HPDE6-E6E7 (cell line): ENCODE data around the gene ASB16.
A peak's percentile ranks its signal among the peaks of the same experiment; 100 is the strongest.

Source experiments
- DNase-seq: peaks from one replicate; pipeline ENCODE4 v3.0.0; 2011; ENCODE audit warnings: missing footprints; ENCODE audit errors: extremely low spot score

Gene ASB16

DNA sequence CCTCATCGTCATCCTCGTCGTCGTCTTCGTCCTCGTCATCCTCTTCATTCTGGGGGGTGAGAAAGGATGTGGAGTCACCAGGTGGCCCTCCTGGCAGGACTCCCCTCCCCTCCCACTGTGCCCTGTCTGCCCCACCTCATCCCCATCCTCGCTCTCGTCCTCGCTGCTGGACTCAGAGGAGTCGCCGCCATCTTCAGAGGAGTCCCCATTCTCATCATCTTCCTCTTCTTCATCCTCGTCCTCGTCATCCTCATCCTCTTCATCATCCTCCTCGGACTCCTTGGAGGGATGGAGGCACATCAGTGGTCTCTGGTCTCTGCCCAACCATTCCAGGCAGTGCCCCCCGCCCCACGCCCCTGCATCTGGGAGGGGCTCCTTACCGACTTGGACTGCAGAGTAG, 36.8 kb downstream of the ASB16 start:
- no peak for DNase-seq

DNA sequence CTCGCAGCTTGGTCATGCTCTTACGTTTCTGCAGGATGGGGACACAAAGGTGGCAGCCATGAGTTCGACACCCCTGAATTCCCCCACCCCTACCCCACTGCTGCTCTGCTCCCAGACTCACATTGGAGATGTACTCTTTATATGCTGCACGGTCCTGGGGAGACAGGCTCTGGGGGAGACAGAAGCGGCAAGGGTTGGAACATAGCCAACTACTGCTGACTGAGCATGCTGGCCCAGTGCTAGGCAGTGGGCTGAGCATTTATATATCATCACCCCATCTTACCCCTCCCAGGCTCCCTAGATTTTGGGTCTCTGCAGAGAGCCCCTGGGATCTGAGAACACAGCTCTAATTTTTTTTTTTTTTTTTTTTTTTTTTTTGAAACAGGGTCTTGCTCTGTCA, 37.2 kb downstream of the ASB16 start:
- DNase-seq: no peak

DNA sequence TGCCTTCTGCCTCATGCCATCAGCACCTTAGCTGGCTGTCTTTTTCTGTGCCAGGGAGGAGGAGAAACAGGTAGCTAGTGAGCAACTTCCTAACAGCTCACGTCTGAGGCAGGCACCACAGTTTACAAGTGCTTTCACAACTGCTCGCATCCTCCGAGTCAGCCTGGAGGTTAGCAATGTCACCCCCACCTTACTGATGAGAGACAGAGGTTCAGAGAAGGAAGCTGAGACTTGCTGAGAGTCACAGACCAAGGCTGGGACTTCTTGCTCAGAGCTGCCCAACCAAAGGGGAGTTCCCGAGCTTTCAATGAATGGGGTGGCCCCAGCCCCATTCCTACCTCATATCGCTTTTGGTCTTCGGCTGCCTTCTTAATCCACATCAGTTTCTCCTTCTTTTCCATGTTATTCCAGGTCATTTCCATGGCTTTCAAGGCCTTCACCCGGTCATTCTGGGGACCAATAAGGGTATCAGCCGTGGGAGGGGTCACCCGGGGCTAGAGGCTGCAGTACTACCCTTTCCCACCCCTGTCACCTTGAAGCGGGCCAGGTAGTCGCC, 39.4 kb downstream of the ASB16 start:
- no peak for DNase-seq

DNA sequence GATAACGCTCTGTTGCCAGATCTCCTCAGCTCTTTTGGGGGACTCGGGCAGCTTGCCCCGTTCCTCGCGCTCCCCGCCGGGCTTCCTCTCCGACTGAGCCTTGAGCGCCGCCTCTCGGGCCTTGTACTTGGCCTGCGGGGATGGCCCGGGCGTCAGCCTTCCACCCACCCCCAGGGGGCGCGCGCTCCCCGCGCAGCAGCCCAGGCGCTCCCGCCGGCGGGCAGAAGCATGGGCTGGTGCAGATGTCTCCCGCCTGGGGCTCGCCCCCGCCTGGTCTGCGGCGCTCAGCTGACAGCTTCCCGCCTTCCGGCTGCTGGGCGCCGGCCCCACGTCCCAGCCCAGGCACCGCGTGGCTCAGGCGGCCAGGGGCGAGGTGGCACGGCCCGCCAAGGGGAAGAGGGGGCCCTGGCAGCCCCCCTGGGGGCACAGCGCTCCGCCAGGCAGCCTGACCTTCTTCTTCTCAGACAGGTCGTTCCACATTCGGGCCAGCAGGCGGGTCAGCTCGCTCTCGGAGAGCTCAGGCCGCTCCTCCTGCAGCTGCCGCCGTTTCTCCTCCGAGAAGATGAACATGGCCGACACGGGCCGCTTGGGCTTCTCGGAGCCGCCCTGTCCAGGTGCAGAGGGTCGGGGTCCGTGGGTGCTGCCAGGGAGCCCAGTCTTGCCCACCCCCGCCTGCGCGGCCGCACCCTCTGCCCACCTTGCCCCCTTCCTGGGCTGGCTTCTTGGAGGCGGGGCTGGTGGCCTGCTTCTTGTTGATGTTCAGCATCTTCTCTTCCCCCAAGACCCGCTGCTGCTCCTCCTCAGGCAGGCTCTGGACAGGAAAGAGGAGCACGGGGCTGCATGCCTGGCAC, 40.1 kb downstream of the ASB16 start:
- DNase-seq: no peak

DNA sequence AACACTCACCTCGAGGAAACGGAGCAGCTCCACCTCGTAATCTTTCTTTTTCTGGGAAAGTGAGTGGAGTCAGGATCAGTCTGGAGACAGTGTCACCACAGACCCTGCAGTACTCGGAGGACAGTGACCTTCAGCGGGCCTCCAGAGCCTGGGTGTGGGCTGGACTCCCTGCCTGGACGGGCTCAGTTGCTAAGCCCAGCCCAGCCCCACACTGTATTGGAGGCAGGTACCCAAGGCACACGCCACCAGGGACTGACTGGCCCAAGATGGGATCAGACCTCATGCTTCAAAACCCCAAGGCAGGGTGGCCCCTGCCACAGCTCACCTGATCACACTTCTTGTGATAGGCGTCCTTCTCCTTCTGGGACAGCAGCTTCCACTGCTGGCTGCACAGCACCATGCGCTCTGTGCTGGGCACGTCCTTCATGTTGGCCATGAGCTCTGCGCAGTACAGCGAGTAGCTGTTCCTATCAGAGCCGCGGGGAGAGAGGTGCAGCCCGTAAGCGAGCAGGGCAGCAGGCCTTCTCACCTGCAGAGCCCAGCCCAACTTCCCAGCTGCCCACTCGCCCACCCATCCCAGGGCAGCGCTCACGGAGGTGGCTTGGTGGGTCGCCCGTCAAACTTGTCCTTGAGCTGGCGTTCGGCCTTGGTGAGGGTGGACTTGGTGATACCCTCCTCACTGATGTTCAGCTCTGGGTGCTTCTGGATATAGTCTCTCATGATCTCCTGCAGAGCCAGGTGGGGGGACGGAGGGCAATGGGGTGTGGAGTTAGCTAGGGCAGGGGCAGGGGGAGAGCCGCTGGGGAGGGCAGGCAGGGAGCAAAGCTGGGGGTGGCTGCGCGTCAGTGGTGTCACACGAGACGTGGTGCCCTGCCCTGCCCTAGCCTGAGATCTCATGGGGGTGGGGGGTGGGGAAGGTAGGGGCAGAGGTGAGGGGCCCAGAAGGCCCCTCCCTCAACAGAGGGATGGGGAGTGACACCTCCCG, 41.1 kb downstream of the ASB16 start:
- no peak for DNase-seq

DNA sequence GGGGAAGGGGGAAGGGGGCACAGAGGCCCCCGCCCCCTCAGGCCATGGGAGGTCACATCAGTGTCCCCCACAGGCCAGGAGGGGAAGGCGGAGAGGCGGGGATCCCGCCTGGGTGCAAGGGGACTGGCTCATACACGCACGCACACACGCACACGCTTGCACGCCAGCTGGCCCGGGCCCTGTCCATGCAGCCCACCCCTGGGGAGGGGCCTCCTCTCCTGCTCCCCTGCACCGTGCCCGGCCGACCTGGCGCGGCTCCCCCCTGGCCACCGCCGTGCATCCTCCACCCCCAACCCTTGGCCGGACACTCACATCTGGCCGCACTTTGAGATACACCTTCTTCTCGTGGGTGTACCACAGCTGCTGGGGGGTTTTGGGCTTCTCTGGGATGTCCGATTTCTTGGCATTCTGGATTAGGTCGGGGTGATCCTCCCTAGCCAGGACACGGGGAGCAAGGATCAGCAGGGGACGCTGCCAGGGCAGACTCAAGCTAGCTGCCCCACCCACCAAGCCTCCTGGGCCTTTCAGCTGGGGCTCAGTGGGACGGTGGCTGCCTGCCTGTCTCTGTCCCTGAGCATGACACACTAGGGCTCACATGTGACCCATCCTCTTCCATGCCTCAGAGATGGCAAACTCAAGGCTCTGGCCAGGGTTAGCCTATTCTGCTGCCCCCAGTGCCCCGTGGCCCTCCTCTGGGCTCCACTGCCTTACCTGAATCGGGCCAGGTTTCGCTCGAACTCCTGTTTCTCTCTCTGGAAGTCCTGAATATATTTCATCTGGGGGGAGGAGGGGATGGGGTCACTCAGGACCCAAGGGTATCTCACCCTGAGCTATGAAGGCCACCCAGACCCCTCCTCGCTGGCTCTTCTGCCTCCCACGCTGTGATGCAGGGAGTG, 42.3 kb downstream of the ASB16 start:
- DNase-seq: no peak

DNA sequence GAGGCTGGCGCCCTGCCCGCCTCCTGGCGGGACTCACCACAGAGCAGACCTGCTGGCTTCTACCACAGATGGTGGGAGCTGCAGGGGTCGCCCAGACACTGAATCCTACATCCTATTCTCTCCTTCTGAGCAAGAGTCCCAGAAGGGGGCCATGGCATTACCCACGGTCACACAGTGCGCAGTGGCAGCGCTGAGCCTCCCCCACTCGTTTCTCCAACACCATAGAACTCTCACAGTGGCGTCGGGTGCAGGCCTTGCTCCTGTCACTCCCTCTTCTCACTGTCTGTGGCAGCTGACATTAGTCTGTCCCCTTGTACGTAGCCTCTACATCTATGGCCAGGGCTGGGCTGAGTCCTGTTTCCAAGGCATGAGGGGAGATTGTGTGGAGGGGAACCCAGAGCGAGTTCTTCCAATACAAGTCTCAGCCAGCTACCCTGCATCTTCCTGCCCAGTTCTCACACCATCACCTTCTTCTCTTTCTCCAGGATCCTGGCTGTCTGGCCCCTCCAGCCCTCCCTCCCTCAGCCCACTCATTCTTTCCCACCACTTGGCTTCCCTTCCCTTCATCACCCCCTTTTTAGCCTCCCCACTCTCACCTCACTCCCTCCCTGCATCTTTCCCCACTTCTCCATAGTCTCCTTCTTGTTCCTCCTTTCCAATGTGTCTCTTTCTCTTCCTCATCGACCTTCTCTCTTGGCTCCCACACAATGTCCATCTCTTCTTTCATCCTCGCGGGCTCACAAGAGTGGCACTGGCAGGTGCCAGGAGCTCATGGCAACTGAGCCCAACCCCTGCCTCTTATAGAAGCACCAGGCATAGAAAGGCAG, 43.1 kb downstream of the ASB16 start:
- DNase-seq: no peak

DNA sequence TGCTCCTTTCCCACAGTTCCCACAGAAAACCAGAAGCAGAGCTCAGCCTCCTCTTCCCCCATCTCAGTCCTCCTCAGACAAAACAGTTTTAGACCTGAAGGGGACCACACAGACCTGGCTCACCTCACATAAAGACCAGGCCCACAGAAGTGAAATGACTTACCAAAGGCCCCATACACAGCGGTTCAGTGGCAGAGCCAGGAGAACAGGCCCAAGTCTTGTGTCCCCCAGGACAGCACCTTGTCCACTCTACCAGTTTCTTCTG, 43.7 kb downstream of the ASB16 start:
- DNase-seq: no peak

DNA sequence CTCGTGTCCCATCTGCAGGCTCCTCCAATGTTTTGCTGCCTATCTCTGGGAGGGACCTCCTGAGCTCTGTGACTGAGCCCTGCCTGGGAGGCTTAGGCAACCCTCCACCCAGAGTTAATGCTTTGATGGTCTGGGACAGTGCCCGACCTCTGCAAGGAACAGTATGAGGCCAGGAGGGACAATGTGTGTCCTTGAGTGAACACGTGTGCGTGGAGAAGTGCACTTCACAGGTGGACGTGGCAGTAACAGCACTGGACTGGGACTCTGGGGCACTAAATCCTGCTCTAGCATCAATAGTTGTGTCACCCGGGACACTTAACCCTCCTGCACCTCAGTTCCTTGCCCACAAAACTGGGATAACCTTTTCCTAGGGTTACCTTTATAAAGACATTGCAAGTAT, 44.4 kb downstream of the ASB16 start:
- DNase-seq: no peak

DNA sequence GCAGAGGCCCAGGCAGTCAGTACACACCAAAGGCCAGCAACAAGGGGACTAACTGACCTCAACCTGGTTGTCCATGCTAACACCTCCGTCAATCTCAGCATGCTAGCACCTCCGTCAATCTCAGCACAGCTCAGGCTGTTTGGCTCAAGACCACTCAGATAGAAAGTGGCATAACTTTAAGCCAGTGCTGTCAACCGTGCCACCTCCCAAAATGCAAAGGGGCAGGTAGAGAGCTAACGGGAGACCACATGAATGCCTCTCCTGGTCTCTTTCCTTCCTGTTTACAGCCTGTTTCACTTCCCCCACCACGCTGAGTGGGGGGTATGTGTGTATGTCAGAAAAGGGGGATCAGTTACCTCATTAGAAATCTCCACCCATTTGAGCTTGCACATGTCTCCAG, 45.7 kb downstream of the ASB16 start:
- DNase-seq: no peak

DNA sequence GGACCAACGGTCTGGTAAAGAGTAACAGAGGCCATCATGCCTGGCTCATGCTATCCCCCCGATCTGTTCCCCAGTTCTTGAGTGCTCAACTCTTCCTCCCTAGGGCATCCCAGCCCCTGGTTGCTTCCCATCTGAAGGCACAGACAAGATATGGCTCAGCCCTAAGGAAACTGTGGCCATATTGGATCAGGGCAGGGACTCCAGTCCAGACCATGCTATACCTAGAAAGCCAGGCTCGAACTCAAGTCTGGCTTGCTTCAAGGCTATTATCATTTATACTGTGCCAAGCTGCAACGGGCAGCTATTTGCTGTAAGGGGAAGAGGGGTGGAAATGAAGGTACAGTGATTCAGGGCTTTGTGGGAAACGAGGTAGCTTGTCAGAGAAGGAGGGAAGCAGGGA, 46.2 kb downstream of the ASB16 start:
- no peak for DNase-seq

DNA sequence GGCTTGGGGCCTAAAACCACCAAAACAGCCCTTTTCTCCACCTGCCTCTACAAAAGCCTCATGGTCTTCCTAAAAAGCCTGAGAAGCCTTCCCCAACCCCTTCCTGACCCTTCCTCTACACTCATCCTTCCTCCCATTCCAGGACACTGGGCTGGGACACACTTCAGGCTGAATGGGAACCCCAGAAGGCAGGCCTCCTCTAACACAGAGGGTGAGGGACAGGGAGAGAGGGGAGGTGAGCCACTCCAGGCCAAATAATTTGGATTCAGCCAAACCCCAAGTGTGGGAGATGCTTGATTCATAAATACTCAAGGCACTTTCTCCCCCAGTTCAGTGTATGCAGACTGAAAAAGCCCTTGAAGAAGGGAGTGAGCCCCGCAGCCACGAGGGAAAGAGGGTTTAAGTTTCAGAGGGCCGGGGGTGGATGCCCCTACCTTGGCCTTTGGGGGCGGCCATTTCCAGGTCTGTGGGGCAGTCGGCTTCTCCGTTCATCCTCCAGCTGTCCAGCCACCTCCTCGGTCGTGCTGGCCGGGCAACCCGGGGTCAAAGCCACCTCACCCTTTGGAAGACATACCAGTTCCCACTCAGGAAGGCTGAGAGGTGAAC, 47.3 kb downstream of the ASB16 start:
- no peak for DNase-seq

DNA sequence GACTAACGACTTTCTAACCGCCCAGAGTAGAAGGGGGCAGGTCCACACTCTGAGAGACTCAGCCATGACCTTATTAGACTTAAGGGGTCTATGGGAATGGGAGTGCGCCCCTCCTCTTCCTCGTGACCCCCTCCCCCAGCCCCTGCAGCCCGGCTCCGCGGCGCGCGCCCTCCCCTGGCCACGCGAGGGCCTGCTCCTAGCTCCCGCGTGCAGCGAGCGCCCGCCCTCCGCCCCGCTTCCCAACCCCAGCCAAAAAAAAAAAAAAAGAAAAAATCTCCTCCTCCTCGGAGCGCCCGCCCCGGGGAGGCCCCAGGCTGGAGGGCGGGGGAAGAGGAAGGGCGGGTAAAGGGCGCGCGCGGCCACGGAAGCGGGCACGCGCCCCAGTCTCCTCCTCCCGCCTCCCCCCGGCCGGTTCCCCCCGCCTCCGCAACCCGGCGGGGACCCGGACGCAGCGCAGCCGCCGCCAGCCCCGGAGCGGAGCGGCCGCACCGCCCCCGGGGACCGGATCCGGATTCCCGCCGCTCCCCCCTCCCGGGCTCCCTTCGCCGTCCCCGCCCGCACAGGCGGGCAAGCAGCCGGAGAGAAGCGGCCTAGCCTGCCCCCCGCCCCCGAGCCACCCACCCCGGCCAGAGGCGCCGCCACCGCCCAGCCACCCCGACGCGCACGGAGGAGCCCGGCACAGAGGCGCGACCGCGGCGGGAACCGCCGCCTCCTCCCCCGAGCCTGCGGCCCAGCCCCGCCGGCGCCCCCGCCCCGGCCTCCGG, 48.0 kb downstream of the ASB16 start:
- peak; percentile 63 for DNase-seq

DNA sequence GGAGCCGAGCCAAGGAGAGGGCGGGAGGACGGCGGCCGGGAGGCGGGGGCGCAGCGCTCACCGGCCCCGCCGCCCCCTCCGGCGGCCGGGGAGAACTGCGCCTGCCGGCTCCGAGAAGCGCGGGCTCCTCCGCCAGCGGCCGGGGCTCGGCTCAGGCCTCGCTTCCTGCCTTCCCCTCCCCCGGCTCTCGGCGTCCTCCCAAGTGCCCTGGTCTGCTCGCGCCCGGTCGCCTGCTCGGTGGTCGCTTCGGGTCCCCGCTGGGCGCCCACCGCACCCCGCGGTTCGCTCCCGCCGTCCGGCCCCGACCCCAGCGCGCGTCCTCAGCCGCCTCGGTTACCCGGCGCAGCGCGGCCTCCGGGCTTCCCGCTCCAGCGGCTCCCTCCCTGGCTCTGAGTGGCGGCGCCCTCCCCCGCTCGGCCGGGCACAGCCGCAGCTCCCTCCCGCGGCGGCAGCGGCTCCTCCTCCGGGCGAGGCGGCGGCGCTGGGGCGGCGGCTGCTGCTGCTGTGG, 48.7 kb downstream of the ASB16 start:
- DNase-seq: peak; percentile 79

DNA sequence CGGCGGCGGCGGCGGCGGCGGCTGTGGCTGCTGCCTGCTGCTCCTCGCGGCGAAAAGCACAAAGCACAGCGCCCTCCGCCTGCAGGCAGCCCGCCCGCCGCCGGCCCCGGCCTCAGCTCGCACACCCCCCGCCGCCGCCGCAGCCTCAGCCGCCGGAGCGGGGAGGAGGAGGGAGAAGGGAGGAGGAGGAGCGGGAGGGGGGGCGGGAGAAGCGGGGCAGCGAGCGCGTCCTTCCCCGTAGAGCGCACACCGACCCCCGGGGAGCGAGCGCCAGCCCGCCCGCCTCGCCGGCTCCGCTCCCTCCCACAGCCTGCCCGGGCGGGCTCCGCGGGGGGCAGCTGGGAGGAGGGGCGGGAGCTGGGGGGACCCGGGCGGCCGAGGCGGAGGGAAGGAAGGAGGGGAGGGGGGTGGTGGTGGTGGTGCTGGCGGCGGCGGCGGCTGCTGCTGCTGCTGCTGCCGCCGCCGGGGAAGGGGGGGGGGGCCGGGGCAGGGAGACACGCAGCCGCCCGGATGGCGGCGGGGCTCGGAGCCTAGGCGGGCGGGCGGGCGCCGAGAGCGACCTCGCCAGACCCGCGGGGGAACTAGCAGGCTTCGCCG, 49.2 kb downstream of the ASB16 start, which contains the start of gene UBTF:
TSS of gene UBTF (minus strand) at position 60 of the 597 bp plus-strand sequence. CDS start 1,446 bp downstream, outside the sequence.
- no peak for DNase-seq

DNA sequence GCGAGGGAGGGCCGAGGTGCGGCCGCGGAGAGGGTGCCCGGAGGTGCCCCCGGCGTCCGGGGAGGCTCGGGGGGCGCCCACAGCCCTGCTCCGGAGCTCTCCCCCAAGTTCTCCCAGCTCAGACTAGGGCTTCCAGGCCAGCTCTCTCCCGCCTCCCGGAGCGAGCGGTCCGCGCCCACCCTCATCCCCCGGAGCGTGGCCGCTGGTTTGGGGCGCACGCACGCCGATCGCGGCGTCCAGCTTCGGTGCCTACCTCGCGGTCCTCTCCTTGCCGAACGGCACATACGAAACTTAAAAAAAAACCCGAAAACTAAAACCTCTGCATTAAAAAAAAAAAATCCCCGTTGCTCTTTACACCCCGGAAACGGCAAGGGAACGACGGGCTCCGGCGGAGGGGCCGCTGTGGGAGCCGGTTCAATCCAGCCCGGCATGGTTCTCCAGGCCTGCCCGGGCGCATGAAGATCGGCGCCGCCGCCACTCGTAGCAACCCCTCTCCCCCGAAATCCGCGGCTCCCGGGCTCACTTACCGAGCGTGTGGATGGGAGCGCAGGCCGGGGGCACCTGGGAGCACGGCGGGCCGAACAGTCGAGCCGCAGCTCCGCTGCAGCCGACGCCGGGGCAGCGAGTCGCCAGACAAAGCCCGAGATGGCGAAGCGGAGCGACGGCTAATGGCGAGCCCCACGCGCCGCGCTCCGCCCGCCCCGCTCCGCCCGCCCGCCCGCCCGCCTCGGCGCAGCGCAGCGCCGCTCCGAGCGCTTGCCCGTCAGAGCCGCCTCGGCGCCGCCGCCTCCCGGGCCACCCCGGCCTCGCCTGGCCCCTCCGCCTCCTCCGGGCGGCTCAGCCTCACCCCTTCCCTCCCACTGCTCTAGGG, 49.9 kb downstream of the ASB16 start:
- no peak for DNase-seq

DNA sequence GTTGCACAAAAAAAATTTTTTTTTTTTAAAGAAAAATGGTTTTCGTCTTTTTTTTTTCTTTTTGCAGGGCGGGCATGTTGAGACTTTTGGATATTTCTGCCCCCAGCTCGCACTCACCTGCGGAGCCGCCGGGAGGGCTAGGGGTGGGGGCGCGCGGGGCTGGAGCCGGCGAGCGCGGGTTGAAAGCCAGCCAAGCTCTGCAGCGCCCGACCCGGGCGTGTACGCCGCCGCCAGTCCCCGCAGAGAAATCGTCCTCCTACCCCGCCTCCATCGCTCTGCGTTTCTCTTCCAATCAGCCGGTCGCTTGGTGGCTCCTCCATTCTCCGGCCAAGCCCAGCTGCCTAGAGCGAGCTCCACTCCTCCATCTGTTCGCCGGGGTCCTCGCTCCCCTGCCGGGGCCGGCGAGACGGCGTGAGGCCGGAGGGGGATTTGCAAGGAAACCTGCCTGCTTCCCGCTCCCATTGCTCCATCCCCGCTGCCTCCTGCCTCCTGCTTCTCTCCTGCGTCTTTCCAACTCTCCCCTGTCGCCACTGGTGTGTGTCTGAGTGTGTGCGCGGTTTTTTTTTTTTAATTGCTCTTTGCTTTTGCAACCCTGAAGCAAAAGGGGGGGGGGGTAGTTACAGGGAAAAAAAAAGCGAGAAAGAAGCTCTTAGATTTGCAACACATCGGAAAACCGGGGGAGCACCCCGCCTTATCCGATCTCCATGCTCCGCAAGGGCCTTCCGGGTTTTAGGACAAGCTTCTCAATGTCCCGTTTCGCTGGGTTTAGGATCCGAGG, 50.8 kb downstream of the ASB16 start:
- peak; percentile 60 for DNase-seq
